H1 (cell line): ENCODE measurements around the gene FIG4. TPM values are rescaled to one million over a fixed set of nuclear protein-coding genes. Genes with fewer than 3 reads are reported as not detected.

Experiments
- ASH2L ChIP-seq: fragments of 200-600, 300-600 bp; sonication (generic); IDR thresholded peaks from one replicate; pipeline ENCODE4 v1.7.1; 2017; ENCODE audit warnings: low read length
- TAF7 ChIP-seq: optimal IDR thresholded peaks from 2 replicates; pipeline ENCODE3; 2011; ENCODE audit warnings: low read depth, mild to moderate bottlenecking, inconsistent platforms, low read length, moderate library complexity, borderline replicate concordance
- polyA plus RNA-seq, 7 experiments: library from polyadenylated mRNA; depleted of rRNA in 3 of 7; stranded (reverse) in 5 of 7; unstranded in 2 of 7; fragments of >200 nt in 5 of 7; fragments of 200-250 nt in 2 of 7; gene quantifications; 1 replicate in 5 of 7; 2 replicates in 1 of 7; 4 replicates in 1 of 7; pipeline versions ENCODE4 v1.2.1 to v1.2.3, GENCODE V29; 2011 to 2013; ENCODE audit warnings: missing spikeins in 2 of 7, mixed read lengths in 2 of 7
- total RNA-seq: library from RNA; stranded (reverse); fragmentation: NEBNext Ultra II Directional; extraction: Animal tissue kit (Norgen Biotek cat#: 25700); gene quantifications from 2 replicates; pipeline ENCODE4 v1.2.1, GENCODE V29; 2021

FIG4 gene
- total and polyA plus RNA-seq, 2 of the 8 experiments (the other 6 are each of a cell fraction or from before 2014, with no cell fraction given), result 11.8 to 21.9 TPM

GRCh38 chr6:109714611-109715010, 23.5 kb downstream of the FIG4 start (continued):
- TF ChIP-seq TAF7, result no peak
- TF ChIP-seq ASH2L, result no peak
- TF ChIP-seq, all 59 proteins: peak for 0
